GM23338 (cell line): Measurements from ENCODE around the gene CAND1.

Experiments used
- CTCF ChIP-seq, 2 experiments: fragments of 200-600 bp in 1 of 2; sonication (generic) in 1 of 2; conservative IDR thresholded peaks; 2 replicates each; pipeline versions ENCODE4 v1.5.1 to v1.6.1; 2016 to 2017; ENCODE audit warnings: antibody characterized with exemption in 2 of 2, low read depth in 2 of 2, mild to moderate bottlenecking in 2 of 2, moderate library complexity in 1 of 2
- ETS1 ChIP-seq: IDR thresholded peaks from 2 replicates; pipeline ENCODE4 v1.6.1; 2016; ENCODE audit warnings: antibody characterized with exemption
- EZH2 ChIP-seq: fragments of 200-600 bp; sonication (generic); IDR thresholded peaks from one replicate; pipeline ENCODE4 v1.8.0; 2017; ENCODE audit warnings: antibody characterized with exemption, mild to moderate bottlenecking, low read depth; ENCODE audit not compliant: unreplicated experiment
- POLR2AphosphoS5 ChIP-seq: IDR thresholded peaks from 2 replicates; pipeline ENCODE4 v1.6.1; 2016; ENCODE audit warnings: antibody characterized with exemption, low read depth
- REST ChIP-seq: IDR thresholded peaks from one replicate; pipeline ENCODE4 v1.6.1; 2018; ENCODE audit warnings: antibody characterized with exemption; ENCODE audit not compliant: unreplicated experiment

- TF ChIP-seq EZH2 (no peak), ETS1 (no peak), CTCF (conservative IDR thresholded peaks at IDR 0.05; ENCODE audit: low read depth in 2 of 2) (no peak), REST (no peak), POLR2AphosphoS5 (no peak)
These were observed 62.7 kb downstream of the CAND1 start for GRCh38 chr12:67331828-67332227.
